SH-SY5Y (cell line): ENCODE results near the gene FRY.

Experiments
- GATA2 ChIP-seq: IDR thresholded peaks from 2 replicates; pipeline ENCODE4 v1.6.1; 2011; ENCODE audit warnings: mild to moderate bottlenecking, low read depth, low read length
- GATA3 ChIP-seq: IDR thresholded peaks from 2 replicates; pipeline ENCODE4 v1.6.1; 2011; ENCODE audit warnings: low read depth, mild to moderate bottlenecking, low read length, moderate library complexity

DNA sequence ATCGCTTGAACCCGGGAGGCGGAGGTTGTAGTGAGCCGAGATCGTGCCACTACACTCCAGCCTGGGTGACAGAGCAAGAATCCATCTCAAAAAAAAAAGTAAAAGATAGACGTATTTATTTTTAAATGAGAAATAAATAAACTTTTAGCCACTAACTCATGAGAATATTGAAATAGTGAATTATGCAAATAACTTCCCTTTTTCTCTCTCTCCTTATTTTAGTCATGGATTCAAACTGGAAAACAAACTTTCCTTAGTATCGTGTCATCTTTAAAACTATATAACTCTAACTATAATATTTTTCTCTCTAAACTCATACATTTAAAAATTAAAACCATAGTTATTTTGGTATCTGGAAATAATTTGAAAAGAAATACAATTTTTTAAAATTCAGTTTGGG lies 96.1 kb downstream of the FRY start:
- no peak for TF ChIP-seq GATA2
- no peak for TF ChIP-seq GATA3
